Measurements from ENCODE around the gene PRPSAP1.
A peak's percentile ranks its signal among the peaks of the same experiment; 100 is the strongest.
"Not testable (repeated sequence)": the region's sequence is repeated elsewhere in the genome, so short reads cannot be mapped to it uniquely, and the experiment has no call there.

Gene PRPSAP1

DNA sequence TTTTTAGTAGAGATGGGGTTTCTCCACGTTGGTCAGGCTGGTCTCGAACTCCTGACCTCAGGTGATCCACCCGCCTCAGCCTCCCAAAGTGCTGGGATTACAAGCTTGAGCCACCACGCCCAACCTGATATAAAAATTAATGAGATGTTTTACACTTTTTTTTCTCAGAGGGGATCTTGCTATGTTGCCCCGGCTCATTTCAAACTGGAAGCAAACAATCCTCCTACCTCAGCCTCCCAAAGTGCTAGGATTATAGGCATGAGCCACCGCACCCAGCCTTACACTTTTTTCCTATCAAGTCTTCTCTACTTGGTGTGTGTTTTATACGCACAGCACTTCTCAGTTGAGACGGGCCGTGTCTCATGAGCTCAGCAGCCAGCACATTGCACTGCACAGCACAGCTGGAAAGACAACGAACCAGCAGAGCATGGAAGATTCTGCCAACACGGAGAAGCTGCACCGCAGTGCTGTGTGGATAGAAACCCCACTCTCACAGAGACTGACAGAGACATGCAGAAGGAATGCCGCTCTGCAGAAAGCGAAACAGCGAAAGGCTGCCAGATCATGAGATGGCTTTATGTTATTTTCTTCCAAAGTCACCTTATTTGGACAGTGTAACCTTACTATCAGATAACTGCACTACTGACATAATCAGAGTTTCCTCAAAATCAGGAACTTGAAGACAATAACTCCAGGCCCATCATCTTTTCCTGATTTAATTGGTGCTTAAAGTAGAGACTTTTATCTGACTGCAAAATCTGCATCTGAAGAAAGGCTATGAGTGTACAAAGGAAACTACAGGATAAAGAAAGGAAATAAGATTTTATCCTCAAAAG, 39.1 kb downstream of the PRPSAP1 start:
- DNase-seq = no peak

DNA sequence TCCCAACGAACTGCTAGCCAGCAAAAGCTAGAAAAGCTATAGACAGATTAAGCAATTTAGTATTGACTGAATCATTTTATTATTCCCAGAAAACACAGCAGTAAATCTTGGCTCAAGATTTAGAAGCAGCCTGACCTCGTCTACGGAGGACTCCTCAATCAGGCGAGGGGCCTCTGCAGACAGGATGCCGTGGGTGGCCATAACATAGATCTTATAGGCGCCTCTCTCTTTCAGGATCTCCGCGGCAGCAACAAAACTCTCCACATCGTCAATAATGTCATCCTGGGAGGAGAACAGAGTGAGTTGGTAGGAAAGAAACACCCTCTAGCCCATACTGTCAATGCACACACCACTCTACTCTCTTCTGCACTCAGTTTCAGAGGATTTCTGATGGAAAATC, 41.0 kb downstream of the PRPSAP1 start:
- no peak for DNase-seq

DNA sequence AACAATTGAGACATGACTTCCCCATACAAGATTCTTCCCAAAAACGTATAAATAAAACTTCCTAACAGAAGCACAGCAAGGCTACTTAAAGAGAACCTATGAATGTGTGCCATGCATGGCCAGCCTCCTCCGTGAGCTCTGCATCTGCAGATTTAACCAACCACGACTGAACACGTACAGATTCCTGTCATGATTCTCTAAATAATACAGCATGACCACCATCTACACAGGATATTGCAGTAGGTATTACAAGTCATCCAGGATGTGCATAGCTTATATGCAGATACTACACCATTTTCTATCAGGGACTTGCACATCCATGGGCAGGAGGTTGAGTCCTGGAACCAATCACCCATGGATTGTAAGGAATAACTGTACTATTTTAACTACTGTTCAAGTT, 44.3 kb downstream of the PRPSAP1 start:
- no peak for DNase-seq

DNA sequence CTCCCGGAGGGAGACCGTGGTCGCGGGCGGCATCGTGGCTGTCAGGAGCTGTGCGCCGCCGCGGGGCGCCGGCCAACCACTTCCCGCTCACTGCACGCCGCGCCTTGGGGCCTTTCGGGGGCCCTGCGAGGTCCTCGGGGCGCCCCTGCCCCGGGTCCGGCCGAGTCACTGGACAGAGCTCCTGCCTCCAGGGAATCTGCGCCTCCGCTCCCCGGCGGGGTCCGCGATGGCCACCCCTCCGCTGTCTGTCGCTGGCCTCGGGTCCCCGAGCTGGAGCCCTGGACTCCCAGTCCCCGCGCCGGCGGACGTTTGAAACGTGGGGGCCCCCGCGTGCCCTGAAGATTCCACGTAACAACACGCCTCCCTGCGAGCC, 45.8 kb downstream of the PRPSAP1 start, which contains the start of gene QRICH2:
Gene QRICH2 (minus strand): TSS at position 311 of the 373 bp plus-strand sequence. CDS start 278 bp downstream, at position 33.
- no peak for DNase-seq

DNA sequence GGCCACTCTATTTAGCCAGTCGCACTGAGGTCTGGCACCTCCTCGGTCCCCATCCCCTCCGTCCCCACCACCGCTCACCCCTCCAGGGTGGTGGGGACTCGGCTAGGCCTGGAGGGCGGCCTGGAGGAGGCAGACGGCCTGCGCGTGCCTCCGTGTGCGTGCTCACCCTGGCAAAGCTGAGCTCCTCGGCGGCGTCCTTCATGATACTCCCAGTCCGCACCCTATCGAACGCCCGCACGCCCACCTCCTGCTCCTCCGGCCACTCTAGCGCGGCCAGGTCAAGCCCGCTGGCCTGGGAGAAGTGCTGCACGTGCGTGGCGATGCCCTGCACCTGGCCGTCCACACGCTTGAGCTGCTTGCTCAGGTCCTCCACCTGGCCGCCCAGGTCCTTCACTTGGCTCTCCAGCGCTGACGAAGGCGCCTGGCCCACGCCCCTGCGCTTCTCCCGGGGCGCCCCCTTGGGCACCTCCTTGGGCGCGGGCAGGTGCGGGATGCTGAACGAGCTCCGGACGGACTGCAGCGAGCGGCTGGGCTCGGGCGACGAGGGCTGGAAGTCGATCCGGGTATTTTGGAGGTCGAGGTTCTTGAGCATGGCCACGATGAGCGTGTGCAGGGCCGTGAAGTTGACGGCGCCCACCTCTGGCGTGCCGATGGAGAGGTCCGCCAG, 46.3 kb downstream of the PRPSAP1 start:
- DNase-seq = no peak

DNA sequence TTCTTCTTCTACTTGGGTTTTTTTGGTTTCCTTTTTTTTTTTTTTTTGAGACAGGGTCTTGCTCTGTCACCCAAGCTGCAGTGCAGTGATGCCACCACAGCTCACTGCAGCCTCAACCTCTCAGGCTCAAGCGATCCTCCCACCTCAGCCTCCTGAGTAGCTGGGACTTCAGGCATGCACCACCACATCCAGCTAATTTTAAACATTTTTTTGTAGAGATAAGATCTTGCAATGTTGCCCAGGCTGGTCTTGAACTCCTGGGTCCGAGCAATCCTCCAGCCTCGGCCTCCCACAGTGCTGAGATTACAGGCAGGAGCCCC, 48.6 kb downstream of the PRPSAP1 start:
- DNase-seq = not testable (repeated sequence)

DNA sequence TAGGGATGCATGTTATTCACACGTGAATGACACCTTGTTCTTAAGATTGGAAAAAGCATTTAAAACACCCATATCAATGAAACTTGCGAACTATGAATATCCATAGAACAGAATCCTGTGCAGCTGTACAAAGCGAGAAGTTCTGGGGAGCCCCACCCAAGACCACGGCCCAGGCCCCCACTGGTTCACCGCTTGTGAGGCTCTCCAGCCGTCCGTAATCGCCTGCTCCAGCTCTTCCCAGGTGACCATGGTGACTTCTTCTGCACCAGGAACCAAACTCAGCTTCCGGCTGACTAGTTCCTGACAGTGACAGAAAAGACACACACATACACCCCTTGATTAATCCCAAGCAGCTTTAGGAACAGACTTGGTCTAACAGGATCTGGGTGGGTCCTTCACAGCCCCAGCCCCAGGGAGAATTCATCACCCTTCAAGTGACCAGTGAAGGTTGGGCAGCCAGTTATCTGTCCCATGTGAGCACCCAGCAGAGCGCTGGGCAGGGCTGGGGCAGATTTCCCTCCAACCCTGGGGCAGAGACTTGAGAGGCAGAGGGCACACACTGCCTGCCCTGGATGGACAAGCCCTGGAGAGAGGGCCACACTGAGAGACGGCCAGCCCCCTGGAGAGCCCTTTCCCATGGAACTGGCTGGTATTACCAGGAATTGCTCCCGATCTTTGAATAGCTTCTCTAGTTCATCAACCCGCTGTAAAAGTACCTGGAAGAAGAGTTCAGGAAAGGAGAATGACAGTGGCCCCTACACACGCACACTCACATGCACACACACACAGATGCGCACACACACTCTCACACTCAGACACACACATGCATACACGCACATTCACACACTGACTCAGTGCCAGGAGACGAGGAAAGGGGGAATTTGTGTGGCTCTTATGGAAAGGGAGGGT, 49.2 kb downstream of the PRPSAP1 start:
- no peak for DNase-seq

DNA sequence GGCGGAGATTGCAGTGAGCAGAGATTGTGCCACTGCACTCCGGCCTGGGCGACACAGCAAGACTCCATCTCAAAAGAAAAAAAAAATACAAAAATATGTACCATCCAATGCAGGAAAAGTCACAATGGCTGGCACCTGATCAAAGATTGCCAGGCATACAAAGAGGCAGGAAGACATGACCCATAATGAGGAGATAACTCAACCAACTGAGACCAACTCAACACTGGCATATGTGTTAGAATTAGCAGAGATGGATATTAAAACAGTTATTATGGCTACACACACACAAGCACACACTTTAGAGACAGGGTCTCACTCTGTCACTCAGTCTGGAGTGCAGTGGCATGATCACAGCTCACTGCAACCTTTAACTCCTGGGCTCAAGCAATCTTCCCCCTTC, 56.3 kb downstream of the PRPSAP1 start:
- no peak for DNase-seq

DNA sequence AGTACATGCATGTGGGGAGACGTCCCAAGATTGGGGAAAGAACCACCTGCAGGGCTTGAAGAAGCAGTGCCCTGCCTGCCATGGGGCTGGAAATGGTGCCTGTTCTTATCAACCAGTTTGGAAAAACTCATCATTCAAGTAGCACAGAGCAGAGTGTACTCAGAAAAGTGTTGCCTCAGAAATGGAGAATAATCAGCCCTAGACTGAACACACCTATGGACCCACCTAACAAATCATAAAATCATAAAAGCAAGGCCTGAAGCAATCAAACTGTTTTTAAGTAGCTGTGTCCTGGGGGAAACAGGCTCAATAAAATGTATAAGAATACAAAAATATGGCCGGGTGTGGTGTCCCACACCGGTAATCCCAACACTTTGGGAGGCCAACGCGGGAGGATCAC, 56.8 kb downstream of the PRPSAP1 start:
- no peak for DNase-seq

DNA sequence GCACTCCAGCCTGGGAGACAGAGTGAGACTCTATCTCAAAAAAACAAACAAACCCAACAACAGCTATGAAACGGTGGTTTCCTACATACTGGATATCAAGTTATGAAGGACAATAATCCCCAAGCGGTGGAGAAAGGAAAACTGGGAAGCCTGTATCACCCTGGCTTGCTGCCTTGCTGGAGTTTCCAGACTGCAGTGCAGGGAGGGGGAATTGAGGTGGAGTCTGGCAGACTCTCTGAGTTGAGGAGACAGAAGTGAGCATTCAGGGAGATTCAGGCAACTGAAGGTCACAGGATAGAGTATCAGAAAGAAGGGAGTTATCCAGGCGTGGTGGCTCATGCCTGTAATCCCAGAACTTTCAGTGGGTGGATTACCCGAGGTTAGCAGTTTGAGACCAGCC, 57.5 kb downstream of the PRPSAP1 start:
- no peak for DNase-seq

DNA sequence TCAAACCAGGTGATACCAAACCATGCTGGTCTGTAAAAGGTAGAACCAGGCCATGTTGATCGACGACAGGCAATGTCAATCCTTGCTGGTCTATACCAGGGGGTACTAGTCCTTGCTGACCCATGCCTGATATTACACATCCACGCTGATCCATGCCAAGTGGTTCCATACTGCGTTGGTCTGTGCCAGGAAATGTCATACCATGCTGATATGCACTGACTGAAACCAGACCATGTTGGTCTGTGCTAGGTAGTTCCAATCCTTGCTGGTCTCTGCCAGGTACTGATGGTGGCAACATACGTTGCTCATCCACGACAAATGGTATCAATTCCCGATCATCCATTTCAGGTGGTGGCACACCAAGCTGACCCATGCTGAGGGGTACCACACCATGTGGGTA, 60.6 kb downstream of the PRPSAP1 start:
- no peak for DNase-seq

DNA sequence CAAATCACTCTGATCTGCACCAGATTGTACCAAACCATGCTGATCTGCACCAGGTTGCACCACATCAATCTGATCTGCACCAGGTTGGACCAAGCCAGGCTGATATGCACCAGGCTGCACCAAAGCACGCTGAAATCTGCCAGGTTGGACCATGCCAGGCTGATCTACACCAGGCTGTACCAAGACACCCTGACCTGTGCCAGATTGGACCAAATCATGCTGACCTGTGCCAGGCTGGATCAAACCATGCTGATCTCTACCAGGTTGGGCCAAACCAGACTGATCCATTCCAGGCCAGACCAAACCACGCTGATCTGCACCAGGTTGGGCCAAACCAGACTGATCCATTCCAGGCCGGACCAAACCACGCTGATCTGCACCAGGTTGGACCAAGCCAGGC, 61.1 kb downstream of the PRPSAP1 start:
- no peak for DNase-seq

DNA sequence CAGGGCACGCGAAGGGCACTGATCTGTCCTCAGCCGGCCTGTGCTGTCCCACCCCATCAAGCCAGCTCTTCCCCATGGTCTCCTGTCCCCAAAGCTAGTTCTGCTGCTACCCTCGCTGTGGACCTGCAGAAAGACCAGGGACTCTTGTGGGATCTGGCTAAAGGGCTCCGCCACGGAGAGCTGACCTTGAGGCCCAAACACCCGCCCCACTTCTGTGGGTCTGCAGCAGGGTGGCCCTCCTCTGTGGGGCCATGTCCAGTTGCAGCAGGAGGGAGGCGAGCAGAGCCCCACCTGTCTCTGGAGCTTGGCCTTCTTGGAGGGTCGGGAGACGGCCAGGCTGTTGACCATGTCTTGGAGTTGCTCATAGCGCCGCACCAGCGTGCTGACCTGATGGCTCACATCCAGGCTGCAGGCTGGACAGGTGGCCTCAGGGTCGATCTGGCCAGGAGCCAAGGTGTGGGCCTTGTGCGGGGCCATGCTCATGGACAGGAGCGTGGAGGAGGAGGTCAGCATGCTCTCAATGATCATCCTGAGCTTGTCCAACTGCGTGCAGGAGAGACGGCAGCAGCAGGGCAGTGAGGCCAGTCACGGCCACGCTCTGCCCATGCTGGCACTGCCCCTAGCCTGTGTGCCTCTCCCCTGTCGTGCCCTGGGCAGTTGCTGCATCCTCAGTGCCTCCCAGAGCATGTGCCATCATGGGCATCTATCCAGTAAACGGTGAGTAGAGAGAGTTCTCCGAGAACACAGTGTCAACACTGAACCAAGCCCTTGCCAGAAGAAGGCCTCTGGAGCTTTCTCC, 71.9 kb downstream of the PRPSAP1 start:
- no peak for DNase-seq

DNA sequence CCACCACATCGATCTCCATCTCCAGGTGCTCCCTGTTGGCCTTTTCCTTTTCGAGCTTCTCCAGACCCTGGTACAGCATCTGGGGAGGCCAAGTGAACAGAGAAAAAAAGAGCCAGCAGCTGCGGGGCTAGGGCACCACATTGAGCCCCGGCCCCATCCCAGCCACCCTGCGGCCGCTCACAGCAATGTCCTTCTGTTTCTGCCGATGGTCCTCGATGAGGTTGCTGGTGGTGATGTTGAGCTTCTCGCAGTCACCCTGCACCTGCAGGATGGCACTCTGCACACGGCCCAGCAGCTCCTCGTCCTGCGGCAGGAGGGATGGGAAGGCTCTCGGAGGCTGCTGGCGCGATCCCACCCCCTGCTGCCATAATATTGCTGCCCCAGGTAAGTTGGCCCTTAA, 73.1 kb downstream of the PRPSAP1 start:
- DNase-seq = no peak

DNA sequence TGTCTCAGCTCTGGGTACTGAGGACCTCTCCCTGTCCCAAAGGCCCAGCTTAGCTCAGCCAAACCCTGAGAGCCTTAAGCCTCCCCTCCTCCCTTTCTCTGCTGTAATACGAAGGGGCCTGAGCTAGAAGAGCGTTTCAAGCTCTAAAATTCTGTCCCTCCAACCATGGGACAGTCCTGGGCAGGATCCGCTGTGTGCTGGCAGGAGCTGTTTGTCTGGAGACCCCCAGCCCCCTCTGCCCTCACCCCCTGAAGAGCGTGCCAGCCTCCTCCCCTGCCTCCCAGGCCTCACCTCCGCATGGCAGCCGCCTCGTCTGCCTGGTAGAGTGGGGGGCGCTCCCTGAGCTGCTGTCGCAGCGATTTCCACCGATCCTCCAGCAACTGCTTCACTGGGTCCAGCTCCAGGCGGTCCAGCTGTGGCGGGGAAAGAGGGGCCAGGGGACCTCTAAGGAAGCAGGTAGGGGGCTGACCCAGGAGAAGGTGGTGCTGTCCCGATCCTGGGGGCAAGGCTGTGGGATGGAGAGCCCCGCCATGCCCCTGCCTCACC, 73.9 kb downstream of the PRPSAP1 start:
- no peak for DNase-seq

DNA sequence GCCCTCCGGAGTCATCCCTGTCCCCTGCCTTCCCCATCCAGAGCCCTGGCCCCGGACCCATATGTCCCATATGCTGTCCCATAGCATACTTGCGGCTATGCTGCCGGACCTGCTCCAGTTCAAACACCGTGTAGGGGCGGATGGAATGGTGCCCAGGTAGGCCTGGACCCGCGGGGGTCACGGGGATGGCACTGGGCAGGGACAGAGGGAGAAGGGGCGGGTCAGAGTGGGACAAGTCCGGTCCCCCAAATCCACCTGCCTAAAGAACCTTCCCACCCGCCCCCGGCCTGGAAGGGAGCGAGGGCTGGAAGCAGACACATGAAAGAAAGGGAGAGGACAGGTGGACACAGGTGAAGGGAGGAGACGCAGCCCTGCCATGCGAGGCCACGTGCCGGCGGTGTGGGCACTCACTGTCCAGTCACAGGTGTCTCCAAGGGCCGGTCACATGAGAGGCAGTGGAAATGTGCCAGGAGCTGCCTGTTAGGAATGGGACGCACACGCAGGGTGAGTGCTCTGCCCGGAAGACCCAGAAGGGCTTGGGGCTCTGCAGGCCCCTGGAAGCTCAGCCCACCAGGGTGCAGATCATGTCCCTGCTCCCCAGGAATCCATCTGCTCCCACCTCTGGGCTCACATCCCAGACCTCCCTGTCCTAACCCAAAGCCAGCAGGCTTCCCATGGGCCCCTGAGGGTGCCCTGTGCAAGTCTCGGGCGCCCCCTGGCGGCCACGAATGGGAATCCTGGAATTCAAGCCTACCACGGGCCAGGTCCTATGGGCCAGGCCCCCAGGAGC, 74.6 kb downstream of the PRPSAP1 start:
- peak; percentile 82 for DNase-seq

DNA sequence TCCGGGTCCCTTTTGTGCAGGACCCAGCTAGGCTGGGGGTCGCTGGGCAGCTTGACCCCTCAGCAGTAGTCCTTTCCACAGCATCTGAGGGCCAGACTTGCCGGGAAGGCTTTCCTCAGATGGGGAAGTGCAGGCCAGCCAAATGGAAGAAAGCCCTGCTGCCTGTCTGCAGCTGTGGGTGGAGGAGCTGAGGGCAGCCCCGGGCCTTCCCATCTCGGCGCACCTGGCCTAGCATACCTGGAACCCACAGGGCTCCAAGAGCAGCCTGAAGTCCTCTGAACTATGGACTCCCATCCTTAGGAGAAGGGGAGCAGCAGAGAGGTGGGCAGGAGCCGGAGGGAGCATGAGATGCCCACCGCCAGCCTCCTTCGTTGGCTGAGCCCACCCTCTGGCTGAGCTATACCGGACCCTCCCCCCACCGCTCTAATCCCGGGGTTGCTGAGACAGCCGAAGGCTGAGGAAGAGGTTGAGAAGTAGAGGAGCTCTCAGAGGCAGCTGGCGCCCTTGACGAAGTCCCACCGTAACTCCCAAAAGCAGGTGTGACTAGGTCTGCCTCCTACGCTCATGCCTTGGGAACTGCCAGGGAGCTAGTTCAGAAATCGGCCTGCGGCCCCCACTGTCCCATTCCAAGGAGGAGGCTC, 75.3 kb downstream of the PRPSAP1 start:
- DNase-seq = no peak

DNA sequence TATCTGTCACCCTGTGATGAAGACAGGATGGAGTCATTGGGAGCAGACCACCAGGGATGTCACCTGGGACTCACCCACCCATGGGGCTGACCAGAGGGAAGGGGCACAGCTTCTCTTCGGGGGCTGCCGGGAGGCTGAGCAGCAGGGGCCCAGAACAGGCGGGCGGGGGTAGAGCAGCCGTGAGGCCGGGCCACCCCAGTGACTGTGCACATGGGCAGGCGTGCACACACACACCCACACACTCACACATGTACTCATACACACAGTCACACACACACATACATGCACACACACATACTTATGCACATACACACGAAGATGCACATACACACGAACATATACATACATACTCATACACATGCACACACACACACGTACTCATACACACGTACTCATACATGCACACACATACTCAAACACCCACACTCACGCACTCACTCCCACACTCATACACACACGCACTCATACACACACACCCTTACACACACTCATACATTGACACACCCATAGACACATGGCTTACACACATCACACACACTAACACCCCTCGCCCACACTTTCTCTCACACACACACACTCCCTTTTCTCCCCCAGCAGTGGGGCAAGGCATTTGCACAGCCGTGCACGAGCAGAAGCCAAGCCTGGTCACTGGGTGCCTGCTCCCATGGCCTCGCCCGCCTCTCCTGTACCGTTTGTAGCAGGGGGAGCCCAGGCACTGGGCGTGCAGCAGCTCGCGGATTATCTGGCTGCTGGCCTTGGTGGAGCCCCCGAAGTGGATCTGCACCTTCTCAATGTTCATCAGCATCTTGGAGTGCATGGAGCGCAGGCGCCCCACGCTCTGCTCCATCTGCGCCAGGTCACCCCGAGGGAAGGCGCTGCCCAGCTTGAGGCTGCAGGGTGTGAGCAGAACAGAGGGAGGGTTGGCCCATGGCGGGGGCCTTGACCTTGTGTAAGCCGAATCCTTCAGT, 76.1 kb downstream of the PRPSAP1 start:
- DNase-seq = no peak

DNA sequence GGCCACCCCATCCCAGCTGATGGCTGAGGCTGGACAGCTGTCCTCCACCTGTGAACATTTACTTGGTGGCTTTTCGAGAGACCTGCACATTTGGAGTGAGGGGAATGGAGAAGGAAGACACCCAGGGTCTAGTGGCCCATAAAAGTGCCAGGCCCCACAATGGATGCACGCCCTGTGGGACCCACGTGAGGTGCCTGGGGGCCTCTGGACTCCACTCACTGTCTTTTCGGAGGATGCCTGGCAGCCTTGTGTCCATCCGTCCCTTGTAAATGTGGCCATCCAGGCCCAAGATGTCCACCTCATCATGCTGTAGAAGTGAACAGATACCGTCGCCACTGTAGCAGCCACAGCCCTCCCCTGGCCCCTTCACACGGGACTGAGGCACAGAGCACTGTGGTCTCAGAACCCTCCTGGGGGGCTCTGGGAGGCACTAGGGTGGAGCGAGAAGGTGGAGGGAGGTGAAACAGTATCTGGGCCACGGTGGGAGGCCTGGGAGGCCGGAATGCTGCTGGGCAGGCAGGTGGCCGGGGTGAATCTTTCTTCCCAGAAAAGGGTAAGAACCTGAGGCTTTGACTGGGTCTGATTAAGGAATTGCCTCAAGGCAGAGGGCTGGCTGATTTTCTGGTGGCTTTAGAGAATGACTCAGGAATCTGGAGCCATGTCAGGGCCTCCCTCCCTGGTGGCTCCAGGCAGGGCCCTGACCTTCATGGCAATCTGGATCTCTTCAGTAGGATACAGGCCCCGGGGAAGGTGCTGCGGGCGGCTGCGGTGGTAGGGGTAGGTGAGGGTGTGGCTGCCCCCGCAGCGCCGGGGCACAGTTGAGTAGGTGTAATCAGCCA, 77.0 kb downstream of the PRPSAP1 start:
- DNase-seq = no peak

All from effector CD4-positive, alpha-beta T cell (primary cell).